Keratinocyte (primary cell): Measurements from ENCODE around the gene DSCAM. TPM values are rescaled to one million over a fixed set of nuclear protein-coding genes. Genes with fewer than 3 reads are reported as not detected.
"Not testable (repeated sequence)": the region's sequence is repeated elsewhere in the genome, so short reads cannot be mapped to it uniquely, and the experiment has no call there.

Experiments
- DNase-seq: peaks from one replicate; pipeline ENCODE4 v3.0.0-alpha.2; 2011; ENCODE audit warnings: low read depth, missing footprints, low spot score
- FAIRE-seq: peaks from 2 replicates; lab custom pipeline; 2011; peaks lifted over from hg19 to GRCh38; lab: Jason Lieb, UNC
- H2AFZ ChIP-seq: 2 replicates; pipeline ENCODE4 v1.6.0; 2012; ENCODE audit warnings: low read length, control low read depth, inconsistent platforms; ENCODE audit not compliant: control insufficient read depth
- H3K27ac ChIP-seq: 2 replicates; pipeline ENCODE4 v1.5.1; 2011; ENCODE audit warnings: low read length; ENCODE audit not compliant: control insufficient read depth, insufficient read depth
- H3K27me3 ChIP-seq: 3 replicates; pipeline ENCODE4 v1.6.0; 2011; ENCODE audit warnings: low read length; ENCODE audit not compliant: control insufficient read depth, insufficient read depth; ENCODE audit errors: extremely low read depth
- H3K36me3 ChIP-seq, 2 experiments: 2 replicates in 1 of 2; 3 replicates in 1 of 2; pipeline ENCODE4 v1.5.1; 2011; ENCODE audit warnings: low read length in 2 of 2, mild to moderate bottlenecking in 1 of 2; ENCODE audit not compliant: control insufficient read depth in 2 of 2, insufficient read depth in 2 of 2; ENCODE audit errors: extremely low read depth in 1 of 2
- H3K4me1 ChIP-seq: 3 replicates; pipeline ENCODE4 v1.5.1; 2011; ENCODE audit warnings: low read length; ENCODE audit not compliant: control insufficient read depth, insufficient read depth; ENCODE audit errors: extremely low read depth
- H3K4me2 ChIP-seq: 3 replicates; pipeline ENCODE4 v1.6.0; 2011; ENCODE audit warnings: low read depth, low read length; ENCODE audit not compliant: control insufficient read depth, insufficient read depth; ENCODE audit errors: extremely low read depth
- H3K4me3 ChIP-seq, 3 experiments: fragments of 200-600 bp in 1 of 3; sonication (generic) in 1 of 3; 2 replicates in 2 of 3; 3 replicates in 1 of 3; pipeline ENCODE4 v1.5.1; 2011 to 2016; ENCODE audit warnings: low read length in 3 of 3, mild to moderate bottlenecking in 3 of 3, control low read depth in 2 of 3, inconsistent platforms in 1 of 3, low read depth in 1 of 3, mixed read lengths in 1 of 3, mixed run types in 1 of 3, moderate library complexity in 1 of 3; ENCODE audit not compliant: control insufficient read depth in 2 of 3, insufficient read depth in 2 of 3; ENCODE audit errors: extremely low read depth in 1 of 3
- H3K79me2 ChIP-seq: 2 replicates; pipeline ENCODE4 v1.6.0; 2012; ENCODE audit warnings: low read length; ENCODE audit not compliant: control insufficient read depth, insufficient read depth
- H3K9ac ChIP-seq: 3 replicates; pipeline ENCODE4 v1.6.0; 2011; ENCODE audit warnings: low read length; ENCODE audit not compliant: control insufficient read depth, insufficient read depth; ENCODE audit errors: extremely low read depth
- H3K9me1 ChIP-seq: 3 replicates; pipeline ENCODE4 v1.6.0; 2011; ENCODE audit warnings: low read length; ENCODE audit not compliant: control insufficient read depth, insufficient read depth; ENCODE audit errors: extremely low read depth
- H3K9me3 ChIP-seq: 2 replicates; pipeline ENCODE4 v1.5.1; 2012; ENCODE audit warnings: low read depth, low read length; ENCODE audit not compliant: control insufficient read depth
- H4K20me1 ChIP-seq: 3 replicates; pipeline ENCODE4 v1.6.0; 2011; ENCODE audit warnings: low read length; ENCODE audit not compliant: control insufficient read depth, insufficient read depth; ENCODE audit errors: extremely low read depth
- CTCF ChIP-seq, 3 experiments: IDR thresholded peaks in 1 of 3; conservative IDR thresholded peaks in 1 of 3; optimal IDR thresholded peaks in 1 of 3; 2 replicates in 2 of 3; 3 replicates in 1 of 3; pipeline versions ENCODE3 to v1.5.1; 2011; ENCODE audit warnings: low read length in 3 of 3, mild to moderate bottlenecking in 3 of 3, moderate library complexity in 2 of 3, control low read depth in 1 of 3, inconsistent platforms in 1 of 3; ENCODE audit not compliant: insufficient read depth in 2 of 3; ENCODE audit errors: extremely low read depth in 1 of 3
- EZH2 ChIP-seq: IDR thresholded peaks from one replicate; pipeline ENCODE4 v1.6.1; 2012; ENCODE audit warnings: inconsistent platforms, mild to moderate bottlenecking, low read length, moderate library complexity
- dilution Hi-C: fragments of 300-500 bp; cut with MboI; formaldehyde crosslinking; loops from one replicate; pipeline ENCODE4 v1.7.0; 2020; ENCODE audit warnings: low sequenced_read_pairs; ENCODE audit not compliant: extremely low pct_ligation_motif_present
- polyA plus RNA-seq, 5 experiments: library from polyadenylated mRNA; depleted of rRNA in 3 of 5; stranded (reverse) in 3 of 5; stranded (forward) in 1 of 5; unstranded in 1 of 5; fragments of >200 nt; gene quantifications; 1 replicate in 1 of 5; 2 replicates in 3 of 5; 3 replicates in 1 of 5; pipeline versions ENCODE4 v1.2.1 to v1.2.3, GENCODE V29; 2011 to 2012; ENCODE audit warnings: missing spikeins in 2 of 5, low read depth in 1 of 5, low replicate concordance in 1 of 5

Gene DSCAM
- polyA plus RNA-seq, 1 donor (not counting 4 experiments of a cell fraction or from before 2014, with no cell fraction given): 2.1 TPM

GRCh38 chr21:40185208-40185607 lies 661.8 kb downstream of the DSCAM start:
- Histone ChIP-seq H3K9me3 (no peaks in the 10 kb centered on the region), H3K9ac (no peak overlapping the region), H3K4me3 (no peak overlapping the region), H3K9me1 (no peaks in the 10 kb centered on the region), H3K79me2 (no peaks in the 10 kb centered on the region), H4K20me1 (no peaks in the 10 kb centered on the region), H3K27ac (no peak overlapping the region), H3K36me3 (no peaks in the 10 kb centered on the region), H3K27me3 (no peaks in the 10 kb centered on the region), H3K4me1 (no peaks in the 10 kb centered on the region), H2AFZ (no peak overlapping the region), H3K4me2 (no peak overlapping the region)
- DNase-seq (no peak), FAIRE-seq (no peak)
- dilution Hi-C loops: no loop called here
- TF ChIP-seq EZH2: no peak
- TF ChIP-seq CTCF (optimal IDR thresholded peaks at IDR 0.05 in 1 of 3, IDR thresholded peaks at IDR 0.05 in 1 of 3, conservative IDR thresholded peaks at IDR 0.05 in 1 of 3; ENCODE audit: extremely low read depth in 1 of 3, insufficient read depth in 2 of 3, low read length in 3 of 3): no peak

- H3K9ac ChIP-seq, H3K4me1 ChIP-seq, H3K36me3 ChIP-seq, H2AFZ ChIP-seq, H3K27me3 ChIP-seq, DNase-seq, H3K9me1 ChIP-seq, H4K20me1 ChIP-seq, H3K79me2 ChIP-seq, H3K4me3 ChIP-seq, FAIRE-seq, dilution Hi-C loops, H3K27ac ChIP-seq, H3K9me3 ChIP-seq, H3K4me2 ChIP-seq: not testable (repeated sequence)
These were observed 664.5 kb downstream of the DSCAM start for GRCh38 chr21:40182491-40182890.

DNA sequence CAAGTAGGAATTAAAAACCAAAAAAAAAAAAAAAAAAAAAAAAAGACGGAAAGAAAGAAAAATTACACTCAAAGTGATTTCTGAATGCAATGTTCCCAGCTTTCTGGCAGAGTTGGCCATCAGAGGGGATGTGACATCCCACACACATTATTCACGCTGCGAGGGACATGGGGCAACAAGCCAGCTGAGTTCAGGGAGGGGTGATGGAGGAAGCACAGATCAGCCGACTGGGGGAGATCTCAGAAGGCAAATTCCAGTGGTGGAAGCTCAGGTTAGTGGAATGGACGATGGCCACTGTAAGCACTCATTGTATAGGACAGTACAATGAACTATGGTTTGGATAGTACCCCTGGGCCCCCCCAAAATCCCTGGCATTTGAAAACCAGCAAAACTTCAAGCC lies 667.8 kb downstream of the DSCAM start:
- Histone ChIP-seq H3K4me3 (no peak overlapping the region), H3K27me3 (no peaks in the 10 kb centered on the region), H2AFZ (no peak overlapping the region), H3K27ac (no peak overlapping the region), H3K36me3 (no peaks in the 10 kb centered on the region), H3K9me3 (no peaks in the 10 kb centered on the region), H3K4me2 (no peak overlapping the region), H4K20me1 (no peaks in the 10 kb centered on the region), H3K9ac (no peak overlapping the region), H3K9me1 (no peaks in the 10 kb centered on the region), H3K4me1 (no peaks in the 10 kb centered on the region), H3K79me2 (no peaks in the 10 kb centered on the region)
- FAIRE-seq: no peak
- no peak for TF ChIP-seq CTCF (optimal IDR thresholded peaks at IDR 0.05 in 1 of 3, IDR thresholded peaks at IDR 0.05 in 1 of 3, conservative IDR thresholded peaks at IDR 0.05 in 1 of 3; ENCODE audit: extremely low read depth in 1 of 3, insufficient read depth in 2 of 3, low read length in 3 of 3)
- no peak for TF ChIP-seq EZH2
- DNase-seq: no peak
- dilution Hi-C loops: no loop called here
